HG02798 (cell line): ENCODE results near the gene TIAM1.

ENCODE experiments used
- ATAC-seq: cut with Tn5 transposase; IDR thresholded peaks from one replicate; pipeline ENCODE4 v1.9.1; 2021; ENCODE audit warnings: mild to moderate bottlenecking; ENCODE audit not compliant: unreplicated experiment, poor library complexity

Gene TIAM1

DNA sequence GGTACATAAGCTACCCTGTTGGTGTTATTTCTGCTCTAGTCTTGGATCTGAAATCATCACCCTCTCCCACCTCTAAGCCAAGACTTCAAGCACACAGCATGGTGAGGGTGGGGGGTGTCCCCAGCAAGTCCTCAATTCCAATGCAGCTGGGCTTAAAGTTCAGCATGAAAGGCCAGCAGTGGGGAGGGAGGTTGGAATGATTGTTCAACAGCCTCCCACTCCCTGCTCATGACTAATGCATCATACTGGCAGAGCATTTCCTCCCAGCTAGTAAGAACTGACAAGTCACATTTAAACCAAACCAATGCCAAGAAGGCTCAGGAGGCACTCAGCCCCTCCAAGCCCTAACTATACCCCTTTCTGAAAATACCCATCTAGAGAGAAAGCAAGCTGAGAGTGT is 50.1 kb downstream of the TIAM1 start:
- no peak for ATAC-seq

DNA sequence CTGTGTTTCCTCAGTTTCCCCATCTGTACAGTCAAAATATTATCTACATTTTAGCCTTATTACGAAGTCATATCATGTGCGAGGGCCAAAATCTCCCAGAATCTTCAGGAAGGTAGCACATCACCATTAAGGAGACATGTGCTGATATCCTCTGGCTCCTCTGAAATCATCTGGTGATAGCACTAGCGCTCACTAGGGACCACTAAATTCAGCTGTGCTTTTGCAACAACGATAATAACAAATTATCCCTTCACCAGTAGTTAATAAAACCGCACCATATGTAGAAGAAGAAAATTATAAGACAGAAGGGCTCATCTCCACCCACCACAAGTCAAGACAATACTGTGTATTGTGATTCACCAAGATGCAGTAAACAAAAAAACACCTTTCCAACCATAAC is 53.3 kb downstream of the TIAM1 start:
- no peak for ATAC-seq

DNA sequence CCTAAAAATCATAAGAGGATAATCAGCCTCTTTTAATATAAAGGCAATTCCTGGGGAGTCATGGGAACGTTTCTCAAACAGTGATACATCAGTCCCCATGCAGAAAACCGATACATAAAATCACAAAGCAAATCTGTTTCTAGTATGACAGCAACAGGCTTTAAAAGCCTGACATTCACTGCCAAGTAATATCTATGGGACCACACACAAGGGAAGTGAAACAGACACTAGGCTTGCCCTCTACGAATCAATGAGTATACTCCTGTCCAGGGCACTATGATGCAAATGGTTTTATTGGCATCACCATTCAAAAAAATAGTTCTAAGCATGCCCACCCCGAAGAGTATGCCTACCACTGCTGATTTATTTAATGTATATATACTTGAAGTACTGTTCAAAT is 54.4 kb downstream of the TIAM1 start:
- ATAC-seq: no peak

DNA sequence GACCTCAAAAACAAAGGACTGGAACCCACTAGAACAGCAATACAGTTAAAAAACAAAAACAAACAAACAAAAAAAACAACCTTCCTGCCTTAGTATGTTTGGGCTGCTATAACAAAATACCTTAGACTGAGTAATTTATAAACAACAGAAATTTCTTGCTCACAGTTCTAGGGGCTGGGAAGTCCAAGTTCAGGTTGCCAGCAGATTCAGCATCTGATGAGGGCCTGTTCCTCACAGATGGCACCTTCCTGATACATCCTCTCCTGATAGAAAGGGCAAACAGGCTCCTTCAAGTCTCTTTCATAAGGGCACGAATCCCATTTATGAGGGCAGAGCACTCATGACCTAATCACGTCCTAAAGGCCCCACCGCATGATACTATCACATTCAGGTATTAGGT is 55.9 kb downstream of the TIAM1 start:
- ATAC-seq: no peak

DNA sequence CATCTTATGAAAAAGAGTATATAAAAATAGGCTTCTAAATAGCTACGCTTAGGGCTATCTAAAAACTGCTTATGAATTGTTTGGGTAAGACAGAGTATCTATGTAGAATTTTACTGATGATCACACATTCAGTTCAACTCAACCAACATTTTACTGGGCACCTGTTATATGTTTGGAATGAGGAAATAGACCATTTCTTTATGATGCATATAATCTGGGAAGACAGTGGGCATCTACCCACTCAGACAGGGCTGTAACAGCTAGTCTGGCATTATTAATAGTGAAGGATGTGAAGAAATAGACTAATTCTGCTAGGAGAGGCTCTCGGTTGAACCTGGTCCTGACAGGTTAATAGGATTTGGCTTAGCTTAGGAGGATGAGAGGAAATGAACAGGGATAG is 56.9 kb downstream of the TIAM1 start:
- ATAC-seq: no peak

DNA sequence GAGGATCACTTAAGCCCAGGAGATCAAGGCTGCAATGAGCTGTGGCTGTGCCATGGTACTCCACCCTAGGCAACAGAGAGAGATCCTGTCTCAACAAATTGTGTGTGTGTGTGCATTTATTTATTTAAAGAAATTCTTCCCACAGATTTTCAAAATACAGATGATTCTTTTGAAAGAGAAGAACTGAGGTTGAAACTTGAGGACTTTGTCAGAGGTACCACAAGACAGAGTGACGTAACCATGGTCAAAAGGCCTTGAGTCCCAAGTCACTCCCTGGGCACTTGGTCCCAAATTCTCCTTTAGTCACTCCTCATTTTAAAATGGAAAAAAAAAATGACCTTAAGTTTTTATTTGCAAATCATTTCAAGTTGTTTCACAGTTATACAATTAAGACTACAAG is 57.4 kb downstream of the TIAM1 start:
- no peak for ATAC-seq

DNA sequence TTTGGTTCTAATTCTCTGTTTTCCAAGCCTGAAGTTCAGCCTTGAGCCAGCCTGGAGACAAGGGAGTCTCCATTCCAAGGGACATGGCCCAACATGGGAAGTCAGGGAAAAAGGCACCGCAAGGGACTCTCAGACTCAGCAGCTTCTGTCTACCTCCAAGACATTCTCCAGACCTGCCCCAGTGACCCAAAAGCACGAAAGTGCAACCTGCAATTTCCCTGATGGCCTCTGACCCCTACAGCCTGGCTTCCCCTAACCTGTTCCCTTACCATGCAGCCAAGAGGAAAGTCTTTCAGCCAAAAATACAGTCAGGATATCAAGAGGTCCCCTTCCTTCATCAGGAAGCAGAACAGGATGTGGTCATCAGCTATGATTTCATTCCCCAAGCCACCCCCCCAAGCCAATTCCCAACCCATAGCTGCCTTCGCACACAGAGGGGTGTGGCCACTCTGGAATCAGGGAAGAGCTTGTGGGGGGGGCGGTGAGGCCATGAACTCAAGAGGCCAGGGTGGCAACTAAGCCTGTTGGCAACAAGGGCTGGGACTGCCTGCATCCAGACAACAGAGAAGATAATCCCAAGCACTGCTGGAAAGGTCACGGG is 59.2 kb downstream of the TIAM1 start:
- ATAC-seq: no peak

DNA sequence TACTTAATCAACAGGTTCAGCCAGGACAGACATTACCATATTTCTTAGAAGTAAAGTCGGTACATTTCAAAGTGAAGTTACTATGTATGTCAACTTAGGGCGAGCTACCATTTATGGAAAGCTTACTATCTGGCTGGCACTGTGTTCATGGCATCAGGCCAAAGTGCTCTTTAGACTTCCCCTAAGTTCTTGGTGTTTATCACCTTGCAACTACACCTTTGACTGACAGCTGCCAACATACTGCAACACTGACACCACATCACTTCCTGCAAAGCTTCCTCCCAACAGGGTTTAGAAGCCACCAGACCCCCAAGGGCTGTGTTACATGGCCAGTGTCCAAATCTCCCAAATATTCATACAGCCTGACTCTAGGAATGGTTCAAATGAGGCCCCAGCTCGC is 61.0 kb downstream of the TIAM1 start:
- no peak for ATAC-seq

DNA sequence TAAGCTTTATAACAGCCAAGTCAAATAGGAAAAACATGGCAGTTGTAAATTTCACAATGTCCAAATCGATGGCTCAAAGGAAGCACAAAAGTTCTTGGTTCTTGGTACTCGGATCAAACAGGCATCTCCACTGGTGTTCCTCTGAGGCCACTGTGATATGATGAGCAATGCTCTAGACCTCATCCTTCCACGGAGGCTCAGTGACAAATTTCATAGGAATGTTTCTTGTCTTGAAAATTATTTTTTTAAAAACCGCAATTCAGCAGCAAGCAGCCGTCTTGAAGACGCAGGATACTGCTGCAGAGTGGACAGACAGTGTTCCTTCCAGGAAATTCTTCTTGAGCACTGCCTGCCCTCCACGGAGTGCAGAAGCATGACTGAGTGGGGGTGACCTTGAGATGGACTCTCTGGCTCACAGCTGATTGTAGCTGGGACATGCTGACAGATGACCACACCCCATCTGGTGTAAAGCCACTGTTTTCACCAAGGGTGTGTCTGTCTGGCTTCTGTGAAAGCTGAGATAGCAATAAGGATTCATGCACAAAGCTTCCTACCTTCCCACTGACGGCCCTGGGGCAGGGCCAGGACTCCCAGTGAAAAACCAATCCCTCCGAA is 61.9 kb downstream of the TIAM1 start:
- no peak for ATAC-seq

DNA sequence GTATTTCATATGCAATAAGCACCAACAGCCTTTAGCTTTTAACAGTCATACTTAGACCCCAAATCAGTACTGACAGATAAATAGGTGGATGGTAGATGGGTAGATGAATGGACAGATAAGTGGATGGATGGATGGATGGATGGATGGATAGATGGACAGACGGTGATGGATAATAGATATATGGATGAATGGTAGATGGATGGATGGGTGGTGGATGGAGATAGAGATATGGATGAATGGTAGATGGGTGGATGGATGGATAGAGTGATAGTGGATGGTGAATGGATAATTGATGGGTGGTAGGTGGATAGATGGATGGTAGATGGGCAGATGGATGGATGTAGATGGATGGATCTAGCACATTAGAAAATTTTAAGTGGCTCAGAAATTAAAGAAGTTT is 62.5 kb downstream of the TIAM1 start:
- no peak for ATAC-seq

DNA sequence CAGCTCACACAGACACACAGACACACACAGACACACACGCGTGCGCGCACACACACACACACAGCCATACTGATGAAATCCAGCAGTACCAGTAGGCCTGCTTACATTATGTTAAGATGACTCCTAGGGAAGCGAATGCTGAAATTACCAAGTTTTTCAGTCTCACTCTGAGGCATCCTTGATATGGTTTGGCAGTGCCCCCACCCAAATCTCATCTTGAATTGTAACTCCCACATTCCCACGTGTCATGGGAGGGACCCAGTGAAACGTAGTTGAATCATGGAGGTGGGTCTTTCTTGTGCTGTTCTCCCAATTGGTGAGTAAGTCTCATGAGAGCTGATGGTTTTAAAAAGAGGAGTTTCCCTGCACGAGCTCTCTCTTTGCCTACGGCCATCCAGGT is 64.1 kb downstream of the TIAM1 start:
- ATAC-seq: no peak

DNA sequence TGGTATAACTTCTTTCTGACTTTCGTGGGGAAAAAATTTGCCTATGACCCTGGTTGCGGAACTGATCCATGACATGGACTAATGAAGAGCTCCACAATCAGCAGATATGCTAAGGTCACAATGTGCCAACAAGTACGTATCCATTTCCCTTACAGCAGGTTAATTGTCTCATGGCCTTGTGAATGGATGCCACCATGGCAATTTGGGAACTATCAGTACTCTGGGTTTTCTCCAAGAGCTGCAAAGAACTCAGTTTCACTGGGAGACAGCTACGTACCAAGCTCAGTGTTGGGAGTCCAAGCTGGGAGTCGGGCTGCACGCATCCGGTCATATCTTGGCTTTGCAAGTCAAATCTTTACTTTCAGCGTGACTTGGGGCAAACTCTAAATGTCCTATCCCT is 64.8 kb downstream of the TIAM1 start:
- ATAC-seq: no peak

DNA sequence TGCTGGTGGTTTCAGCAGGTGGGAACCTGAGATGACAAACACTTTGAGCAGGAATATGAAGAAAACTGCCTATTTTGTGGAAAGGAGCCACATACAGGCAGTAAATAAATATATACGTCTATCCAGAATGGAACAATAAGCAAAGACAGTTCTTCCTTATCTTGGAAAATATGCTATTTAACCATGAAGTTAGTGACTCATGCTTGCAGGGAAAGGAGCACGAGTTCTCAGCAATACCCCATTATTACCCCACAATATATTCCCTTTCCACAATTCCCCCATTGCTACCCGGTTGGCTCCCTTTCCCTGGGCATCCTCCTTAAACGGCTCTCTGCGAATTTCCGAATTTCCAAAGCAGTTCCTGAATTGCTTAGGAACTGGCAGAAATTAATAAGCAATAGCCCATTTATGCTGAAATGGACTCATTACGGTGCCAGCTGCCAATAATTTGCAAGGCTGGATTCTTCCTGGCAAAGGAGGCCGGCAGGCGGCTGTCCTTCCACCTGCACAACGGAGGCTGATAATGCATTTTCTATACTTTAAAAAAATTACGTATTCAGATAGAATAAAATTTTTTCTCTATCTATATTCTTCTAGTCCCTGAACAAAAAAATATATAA is 65.4 kb downstream of the TIAM1 start:
- ATAC-seq: no peak

DNA sequence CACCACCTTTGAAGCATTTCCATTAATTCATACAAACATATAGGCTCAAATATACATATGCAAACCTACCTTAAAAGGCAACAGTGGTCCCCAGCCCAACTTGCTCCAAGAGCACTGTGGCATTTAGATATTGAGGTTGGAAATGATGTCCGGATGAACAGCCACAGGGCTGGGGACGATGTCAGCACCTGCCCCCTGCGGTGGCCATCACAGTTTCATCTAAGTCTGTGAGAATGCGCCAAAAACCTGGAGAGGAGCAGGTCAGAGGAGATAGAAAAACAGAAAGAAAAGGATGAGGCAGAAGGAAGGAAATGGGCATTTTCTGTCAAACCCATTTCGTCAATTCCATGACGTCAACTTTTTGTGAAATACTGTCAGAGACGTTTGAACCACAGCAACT is 67.4 kb downstream of the TIAM1 start:
- no peak for ATAC-seq

DNA sequence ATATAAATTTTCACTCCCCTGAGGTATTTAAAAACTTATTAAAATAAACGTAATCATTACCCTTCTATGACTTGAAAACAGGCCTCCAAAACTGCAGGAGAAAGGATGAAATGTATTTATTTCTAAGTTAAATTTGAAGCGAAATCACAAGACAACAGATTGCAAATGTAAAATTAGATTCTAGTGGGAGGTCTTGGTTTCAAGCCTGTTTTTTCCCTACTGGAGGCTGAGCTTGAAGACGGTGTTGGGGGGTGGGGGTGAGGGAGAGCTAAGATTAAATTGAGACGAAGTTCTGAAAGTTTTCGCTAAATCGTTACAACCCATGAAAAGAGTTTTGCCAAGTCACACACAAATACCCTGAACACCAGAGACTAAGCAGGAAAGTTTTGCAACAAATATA is 68.2 kb downstream of the TIAM1 start:
- ATAC-seq: no peak

DNA sequence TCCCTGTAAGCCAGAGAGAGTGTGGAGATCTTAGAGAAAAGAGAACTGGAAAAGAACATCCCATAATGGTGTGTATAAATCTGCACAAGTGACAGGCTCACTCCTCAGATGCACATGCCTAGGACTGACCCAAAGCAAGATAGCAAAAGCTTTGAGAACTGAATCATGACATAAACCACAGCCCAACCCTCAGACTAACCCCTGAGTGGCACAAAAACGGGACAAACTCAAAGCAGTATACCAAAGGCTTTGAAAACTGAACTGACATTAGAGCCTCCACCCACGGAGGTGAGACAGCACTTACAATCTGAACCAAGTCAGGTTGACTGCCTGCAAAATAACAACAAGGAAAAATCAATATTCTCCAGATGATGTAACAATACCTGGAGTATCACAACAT is 70.8 kb downstream of the TIAM1 start:
- ATAC-seq: no peak

DNA sequence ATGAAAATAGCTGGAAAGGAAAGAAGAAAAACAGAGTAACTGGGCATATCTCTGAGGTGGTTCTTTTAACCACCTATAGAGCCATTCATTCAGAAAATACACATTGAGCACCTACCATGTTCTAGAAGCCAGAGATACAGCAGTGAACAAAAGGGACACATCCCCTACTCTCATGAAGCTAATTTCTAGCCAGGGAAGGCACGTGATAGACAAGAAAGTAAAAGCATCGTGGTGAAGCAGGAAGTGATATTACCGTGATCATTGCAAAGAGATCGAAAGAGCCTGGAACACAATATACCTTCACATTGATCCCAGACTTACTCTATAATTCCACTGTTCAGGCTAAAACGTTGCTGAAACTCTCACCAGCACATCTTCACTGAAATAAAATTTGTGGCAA is 76.0 kb downstream of the TIAM1 start:
- no peak for ATAC-seq

DNA sequence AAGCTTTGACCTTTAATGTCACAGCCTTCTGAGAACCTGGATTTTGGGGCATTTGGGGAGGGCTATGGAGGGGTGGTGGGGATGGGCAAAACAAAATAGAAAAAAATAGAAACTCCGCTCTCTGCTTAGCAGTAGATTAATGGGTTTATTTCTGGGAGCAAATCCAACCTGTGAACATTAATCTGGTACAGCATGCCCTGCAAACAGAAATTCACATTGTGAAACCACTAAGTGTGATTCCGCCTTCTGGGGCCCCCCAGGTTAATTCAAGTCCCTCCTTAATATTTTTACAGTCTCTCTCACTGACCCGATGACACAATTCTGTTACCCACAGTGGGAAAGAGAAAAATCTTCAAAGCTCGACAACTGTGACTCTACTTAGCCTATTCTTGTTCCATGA is 76.4 kb downstream of the TIAM1 start:
- ATAC-seq: no peak

DNA sequence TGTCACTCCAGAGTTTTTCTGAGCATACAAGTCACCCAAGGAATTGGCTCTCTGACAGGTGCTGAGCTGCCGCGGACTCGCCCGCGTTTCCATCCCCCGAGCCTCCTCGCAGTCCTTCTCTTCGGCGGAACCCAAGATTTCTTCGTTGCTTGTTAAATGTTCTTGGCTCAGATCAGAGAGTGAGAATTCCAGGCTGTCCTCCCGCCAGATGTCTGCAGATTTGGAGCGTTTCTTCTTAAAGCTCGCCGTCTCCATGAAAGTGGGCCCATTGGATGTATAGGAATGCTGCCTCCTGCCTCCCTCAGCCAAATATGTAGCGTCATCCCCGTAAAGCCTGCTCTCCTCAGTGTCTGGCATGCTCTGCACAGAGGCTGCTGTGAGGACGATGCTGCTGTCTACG is 77.8 kb downstream of the TIAM1 start:
- ATAC-seq: no peak

DNA sequence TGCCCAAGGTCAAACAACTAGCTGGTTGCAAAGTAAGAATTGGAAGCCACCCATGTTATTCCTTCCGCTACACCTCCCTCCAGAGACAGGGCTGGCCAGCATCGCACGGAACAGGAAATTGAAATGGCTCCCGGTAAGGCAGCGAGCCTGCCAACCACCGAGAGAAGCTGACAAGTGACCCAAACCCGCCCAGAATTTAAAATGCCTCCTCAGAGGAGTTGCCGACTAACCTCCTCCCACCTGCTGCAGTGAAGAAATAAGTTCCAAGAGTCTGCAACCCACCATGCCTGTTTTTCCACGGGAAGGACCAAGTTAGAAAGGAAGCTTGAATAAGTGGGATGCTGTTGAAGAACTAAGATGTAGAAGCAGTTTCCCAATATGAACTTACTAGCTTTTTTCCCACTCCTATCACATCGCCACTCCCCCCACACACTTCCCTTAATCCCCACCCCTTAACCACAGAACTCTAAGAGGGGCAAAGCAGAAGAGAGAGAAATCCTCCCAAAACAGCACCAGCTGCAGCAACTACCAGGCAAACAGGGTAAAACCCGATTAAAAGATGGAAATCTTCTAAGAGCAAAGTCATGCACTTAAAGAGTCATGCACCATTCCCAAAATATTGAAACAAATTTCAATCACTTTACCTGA is 78.6 kb downstream of the TIAM1 start:
- no peak for ATAC-seq

DNA sequence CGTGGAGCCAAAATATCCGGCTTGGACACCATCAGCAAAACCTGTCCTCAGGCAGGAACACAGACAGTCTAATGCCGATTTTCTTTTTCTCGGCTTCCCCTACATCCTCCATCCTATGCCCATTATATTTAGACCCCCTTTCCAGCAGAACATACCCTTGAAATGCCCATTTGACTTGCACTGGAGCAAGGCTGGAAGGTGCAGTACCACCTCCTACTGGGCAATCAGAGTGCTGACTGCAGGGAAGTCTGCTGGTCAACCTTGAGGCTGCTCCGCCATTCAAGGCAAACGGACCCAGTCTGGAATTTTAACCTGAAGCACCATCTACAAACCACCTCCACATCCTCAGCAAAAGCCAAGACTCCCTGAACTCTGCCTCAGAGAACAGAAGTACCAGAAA is 79.5 kb downstream of the TIAM1 start:
- ATAC-seq: no peak

DNA sequence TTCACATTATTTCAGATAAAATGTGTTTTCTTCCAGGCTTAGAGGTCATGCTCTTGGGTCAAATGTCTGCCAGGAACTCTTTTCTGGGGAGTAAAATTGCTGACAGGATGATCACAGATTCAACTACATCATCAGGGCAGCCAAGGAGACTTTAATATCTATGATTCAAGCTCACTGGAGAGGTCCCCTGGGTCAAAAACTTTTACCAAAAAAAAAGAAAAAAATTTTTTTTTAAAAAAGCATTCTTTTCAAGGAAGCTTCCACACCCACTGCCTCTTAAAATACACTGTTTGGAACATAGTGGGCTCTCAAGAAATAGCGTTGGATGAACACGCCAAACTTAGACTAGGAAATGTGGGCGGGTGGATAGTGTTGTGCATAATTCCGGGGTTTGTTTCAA is 81.3 kb downstream of the TIAM1 start:
- no peak for ATAC-seq
